ENCODE data around the gene KLHL2.

The KLHL2 gene

GRCh38 chr4:165294907-165295306 is 87.5 kb downstream of the KLHL2 start:
- no peak for TF ChIP-seq CTCF (conservative IDR thresholded peaks at IDR 0.05; ENCODE audit: control insufficient read depth, insufficient read depth, low read depth, low read length)
- no peak for DNase-seq (ENCODE audit: low read depth)
- H3K4me3 ChIP-seq (ENCODE audit: control insufficient read depth, low read depth, low read length), result no peak overlapping the region

- H3K4me3 ChIP-seq (ENCODE audit: control insufficient read depth, low read depth, low read length), result no peak overlapping the region
- no peak for TF ChIP-seq CTCF (conservative IDR thresholded peaks at IDR 0.05; ENCODE audit: control insufficient read depth, insufficient read depth, low read depth, low read length)
- DNase-seq (ENCODE audit: low read depth), result no peak
Measured at GRCh38 chr4:165297626-165298025, 90.3 kb downstream of the KLHL2 start.

DNA sequence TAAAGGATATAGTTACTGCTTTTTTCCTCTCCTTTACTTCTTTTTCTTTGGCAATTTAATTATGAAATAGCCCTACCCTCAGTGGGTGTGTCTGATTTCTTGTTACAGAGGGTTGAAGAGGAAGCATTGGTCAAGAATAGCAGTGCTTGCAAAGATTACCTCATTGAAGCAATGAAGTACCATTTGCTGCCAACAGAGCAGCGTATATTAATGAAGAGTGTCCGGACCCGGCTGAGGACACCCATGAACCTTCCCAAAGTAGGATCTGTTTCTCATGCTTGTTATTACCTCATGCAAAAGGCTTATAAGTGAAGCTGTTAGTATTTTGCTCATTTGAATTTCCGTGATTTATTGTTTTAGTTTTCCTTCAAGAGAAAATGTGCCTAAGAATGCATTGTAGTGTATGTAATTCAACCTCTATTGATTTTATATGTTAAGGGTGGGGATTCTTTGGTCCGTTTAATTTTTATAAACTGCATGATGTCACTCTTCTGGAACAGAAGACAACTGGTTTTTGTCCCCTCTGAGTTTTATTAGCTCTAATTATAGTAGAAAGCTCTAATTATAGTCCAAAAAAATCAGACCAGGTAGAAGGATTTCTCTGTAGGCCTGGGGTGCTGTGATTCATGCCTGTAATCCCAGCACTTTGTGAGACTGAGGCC is 92.2 kb downstream of the KLHL2 start:
- no peak overlapping the region for H3K4me3 ChIP-seq (ENCODE audit: control insufficient read depth, low read depth, low read length)
- no peak for TF ChIP-seq CTCF (conservative IDR thresholded peaks at IDR 0.05; ENCODE audit: control insufficient read depth, insufficient read depth, low read depth, low read length)
- no peak for DNase-seq (ENCODE audit: low read depth)

DNA sequence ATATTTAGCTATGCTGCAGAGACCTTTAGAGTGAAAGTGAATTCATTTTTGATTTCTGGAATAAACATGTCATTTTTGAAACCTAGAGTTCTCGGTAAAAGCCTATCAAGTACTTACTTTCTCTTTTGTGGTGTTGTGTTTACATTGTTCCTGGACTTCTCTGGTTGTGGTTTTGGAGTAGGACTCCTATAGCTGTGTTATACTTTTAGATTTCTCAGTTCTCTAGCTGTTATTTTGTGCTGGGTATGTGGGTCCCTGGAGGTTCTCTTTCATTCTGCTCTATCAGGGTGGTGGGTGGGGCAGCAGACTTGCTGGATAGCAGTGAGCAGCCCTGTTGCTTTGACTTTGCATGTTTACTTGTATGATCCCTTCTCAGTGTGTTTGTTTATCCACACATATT is 94.5 kb downstream of the KLHL2 start:
- TF ChIP-seq CTCF (conservative IDR thresholded peaks at IDR 0.05; ENCODE audit: control insufficient read depth, insufficient read depth, low read depth, low read length), result no peak
- DNase-seq (ENCODE audit: low read depth), result peak; percentile 31

GRCh38 chr4:165302658-165303057 is 95.3 kb downstream of the KLHL2 start:
- DNase-seq (ENCODE audit: low read depth), result no peak
- no peak for TF ChIP-seq CTCF (conservative IDR thresholded peaks at IDR 0.05; ENCODE audit: control insufficient read depth, insufficient read depth, low read depth, low read length)
- no peak overlapping the region for H3K4me3 ChIP-seq (ENCODE audit: control insufficient read depth, low read depth, low read length)

More for the DNA sequence above, 94.5 kb downstream of the KLHL2 start:
- H3K4me3 ChIP-seq (ENCODE audit: control insufficient read depth, low read depth, low read length), result peak overlapping the region; percentile 36

GRCh38 chr4:165308166-165308565 is 100.8 kb downstream of the KLHL2 start:
- no peak for TF ChIP-seq CTCF (conservative IDR thresholded peaks at IDR 0.05; ENCODE audit: control insufficient read depth, insufficient read depth, low read depth, low read length)
- H3K4me3 ChIP-seq (ENCODE audit: control insufficient read depth, low read depth, low read length), result no peak overlapping the region
- peak; percentile 46 for DNase-seq (ENCODE audit: low read depth)

- no peak overlapping the region for H3K4me3 ChIP-seq (ENCODE audit: control insufficient read depth, low read depth, low read length)
- no peak for DNase-seq (ENCODE audit: low read depth)
- no peak for TF ChIP-seq CTCF (conservative IDR thresholded peaks at IDR 0.05; ENCODE audit: control insufficient read depth, insufficient read depth, low read depth, low read length)
Measured at GRCh38 chr4:165308606-165309005, 101.2 kb downstream of the KLHL2 start.

All from fibroblast of mammary gland (primary cell).